NCI-H146 treated with DMSO at 0.1 percent for 48 hours (cell line): ENCODE results near the gene HPN.
A peak's percentile ranks its signal among the peaks of the same experiment; 100 is the strongest.

ENCODE experiments used
- DNase-seq: peaks from one replicate; lab custom pipeline; 2025; ENCODE audit not compliant: unreplicated experiment; lab: John Stamatoyannopoulos, UW

The HPN gene

DNA sequence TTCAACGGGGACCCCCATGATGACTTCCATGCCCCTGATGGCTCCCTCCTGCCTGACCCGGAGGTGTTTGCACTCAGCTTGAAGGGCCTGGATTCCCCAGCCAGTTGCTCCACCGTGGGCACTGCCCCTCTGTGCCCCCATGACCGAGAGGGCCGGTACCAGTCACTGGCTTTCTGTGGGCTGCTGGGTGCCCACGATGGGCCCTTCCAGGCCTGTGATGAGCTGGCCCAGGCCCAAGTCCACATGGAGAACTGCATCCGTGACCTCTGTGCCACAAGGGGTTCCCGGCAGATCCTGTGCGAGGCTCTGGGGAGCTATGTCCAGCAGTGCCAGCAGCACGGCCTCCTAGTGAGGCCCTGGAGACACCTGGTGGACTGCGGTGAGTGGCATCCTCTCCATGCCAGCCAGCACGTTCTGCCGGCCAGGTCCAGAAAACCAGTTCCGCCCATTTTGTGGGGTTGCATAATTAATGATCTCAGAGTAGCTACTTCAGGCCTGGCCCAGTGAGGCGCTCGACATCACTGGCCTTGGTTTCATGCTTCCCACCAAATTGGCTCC lies 39.2 kb downstream of the HPN start:
- no peak for DNase-seq

- no peak for DNase-seq
These were observed 39.7 kb downstream of the HPN start for GRCh38 chr19:35081201-35081600.

DNA sequence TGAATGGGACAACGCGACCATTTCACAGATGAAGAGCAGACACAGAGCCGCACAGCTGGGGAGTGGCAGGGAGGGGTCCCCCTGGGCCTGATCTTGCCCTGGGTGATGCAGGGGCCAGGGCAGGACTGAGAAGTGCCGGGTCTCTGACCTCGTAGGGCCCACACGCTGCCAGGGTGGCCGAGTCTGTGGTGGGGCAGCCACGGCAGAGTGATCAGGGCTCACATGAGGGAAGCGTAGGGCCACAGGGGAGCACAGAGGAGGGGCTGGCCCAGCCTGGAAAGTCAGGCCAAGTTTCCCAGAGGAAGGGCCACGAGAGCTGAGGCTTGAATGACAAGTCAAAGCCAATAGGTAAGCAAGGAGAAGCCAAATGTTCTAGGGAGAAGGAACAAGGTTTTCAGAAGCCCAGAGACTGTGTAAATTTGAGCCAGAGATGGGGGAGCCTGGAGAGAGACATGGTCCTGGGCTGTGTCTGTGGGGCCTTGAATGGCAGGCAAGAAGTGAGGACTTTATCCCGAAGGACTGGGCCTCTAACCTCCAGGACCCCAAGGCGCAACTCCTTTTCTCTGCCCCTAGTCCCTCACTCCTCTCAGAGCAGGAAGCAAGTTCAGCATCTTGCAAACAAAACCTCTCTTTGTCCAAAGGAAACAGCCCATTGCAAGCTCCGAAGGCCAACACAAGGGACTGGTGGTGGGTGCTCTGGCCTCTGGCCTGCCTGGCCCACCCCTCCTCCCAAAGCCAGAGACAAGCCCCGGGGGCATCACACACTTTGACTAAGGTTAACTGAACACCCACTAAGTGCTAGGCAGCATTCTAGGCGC lies 42.4 kb downstream of the HPN start:
- DNase-seq = no peak

DNA sequence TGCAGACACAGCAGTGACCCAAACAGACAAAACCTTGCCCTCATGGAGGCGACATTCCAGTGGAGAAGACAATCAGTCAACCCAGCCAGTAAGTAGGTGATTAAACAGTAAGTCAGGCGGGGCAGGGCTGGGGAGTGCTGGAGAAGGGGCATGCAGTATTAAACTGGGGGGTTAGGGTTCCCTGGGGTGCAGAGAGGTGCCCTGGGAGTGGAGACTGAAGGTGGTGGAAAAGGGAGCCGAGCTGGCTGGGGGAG lies 42.9 kb downstream of the HPN start:
- DNase-seq = no peak

- no peak for DNase-seq
These were observed 44.4 kb downstream of the HPN start for GRCh38 chr19:35085947-35086346.

- no peak for DNase-seq
These were observed 44.9 kb downstream of the HPN start for GRCh38 chr19:35086455-35086854.

DNA sequence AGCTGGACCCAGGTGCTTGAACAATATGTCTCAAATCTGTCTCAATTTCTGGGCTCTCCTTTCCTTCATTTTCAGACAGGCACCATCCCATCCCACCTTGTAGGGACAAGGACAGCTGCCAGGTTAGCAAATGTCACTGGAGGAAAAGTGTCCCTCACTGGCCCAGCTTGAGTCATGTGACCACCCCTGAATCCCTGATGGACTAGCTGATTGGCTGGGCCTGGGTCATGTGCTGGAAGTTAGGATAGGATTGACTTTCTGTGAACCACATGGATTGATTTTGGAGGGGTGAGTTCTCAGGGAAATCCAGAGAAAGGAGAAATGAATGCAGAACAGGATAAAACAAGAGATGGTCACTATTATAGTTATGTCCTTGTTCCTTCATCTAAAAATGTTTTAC lies 45.9 kb downstream of the HPN start:
- DNase-seq = no peak

DNA sequence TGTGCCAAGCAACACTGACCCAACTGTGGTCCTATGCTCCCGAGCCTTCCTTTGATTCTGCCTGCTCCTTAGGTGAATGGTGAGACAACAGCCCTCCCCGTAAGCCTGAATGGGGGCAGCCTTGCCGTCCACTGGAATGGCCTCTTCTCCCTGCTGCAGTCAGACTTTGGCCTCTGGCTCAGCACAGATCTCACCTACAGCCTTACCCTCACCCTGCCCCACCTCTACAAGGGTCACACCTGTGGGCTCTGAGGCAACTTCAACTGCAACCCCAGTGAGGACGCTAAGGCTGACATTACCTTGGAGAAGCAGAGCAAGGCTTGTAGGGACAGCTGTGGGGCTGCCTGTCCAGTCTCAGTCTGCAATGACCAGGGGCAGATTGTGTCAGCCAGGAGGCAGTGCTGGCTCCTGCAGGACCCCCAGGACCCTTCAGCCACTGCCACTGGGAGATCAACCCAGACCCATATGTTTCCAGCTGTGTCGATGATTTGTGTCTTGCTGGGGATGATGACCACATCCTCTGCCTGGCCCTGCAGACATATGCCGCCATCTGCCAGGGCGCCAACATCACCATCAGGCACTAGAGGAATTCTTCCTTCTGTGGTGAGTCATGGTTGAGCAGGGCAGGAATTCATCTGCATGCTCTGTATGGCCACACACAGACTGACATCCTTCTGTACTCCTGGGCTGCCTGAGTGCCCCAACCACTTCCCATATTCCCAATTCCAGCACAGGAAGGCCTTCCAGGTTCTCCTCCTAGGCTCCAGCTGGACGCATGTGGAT lies 46.8 kb downstream of the HPN start:
- no peak for DNase-seq

GRCh38 chr19:35089554-35089953 lies 48.0 kb downstream of the HPN start:
- DNase-seq = no peak

DNA sequence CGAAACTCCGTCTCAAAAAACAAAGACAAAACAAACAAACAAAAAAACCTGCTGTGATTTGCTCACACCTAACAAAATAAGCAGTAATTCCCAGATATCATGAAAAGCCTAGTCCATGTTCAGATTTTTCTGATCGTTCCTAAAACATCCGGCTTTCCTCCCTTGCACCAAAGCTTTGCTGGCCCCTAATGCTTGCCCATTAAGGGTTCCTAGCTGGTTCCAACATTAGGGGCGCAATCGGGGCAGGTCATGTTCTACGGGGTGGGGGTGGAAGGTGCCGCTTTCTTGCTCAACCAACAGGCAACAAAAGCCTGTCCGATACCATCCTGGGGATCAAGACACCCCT lies 48.6 kb downstream of the HPN start:
- DNase-seq = no peak

DNA sequence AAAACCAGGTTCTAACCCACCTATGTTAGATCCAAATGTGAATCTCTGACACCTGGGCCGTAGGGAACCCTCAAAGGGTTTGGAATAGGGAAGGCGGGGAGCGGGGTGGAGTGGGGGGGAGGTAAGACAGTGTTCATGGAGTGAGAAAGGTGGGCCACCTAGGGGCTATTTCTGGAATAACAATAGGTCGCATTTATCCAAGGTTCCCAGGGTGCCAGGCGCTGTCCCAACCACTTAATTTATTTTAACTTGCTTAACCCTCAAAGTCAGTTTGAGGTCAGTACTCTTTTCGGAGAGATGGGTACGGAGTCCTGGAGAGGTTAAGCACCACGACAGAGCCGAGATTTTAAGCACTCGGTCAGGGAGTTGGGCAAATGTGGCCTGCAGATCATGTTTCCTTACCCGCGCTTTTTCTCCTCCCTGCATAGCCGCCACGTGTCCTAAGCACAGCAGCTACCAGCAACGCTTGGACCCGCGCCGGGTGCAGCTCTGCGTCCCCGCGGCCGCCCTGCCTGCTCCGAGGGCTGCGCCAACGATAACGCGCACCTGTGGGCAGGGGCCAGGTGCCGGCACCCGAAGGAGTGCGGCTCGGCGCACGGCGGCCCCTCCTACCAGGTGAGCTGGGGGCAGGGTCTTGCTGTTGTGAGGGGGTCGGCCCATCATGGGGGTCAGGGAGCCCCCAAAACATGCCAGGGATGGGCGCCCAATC lies 49.1 kb downstream of the HPN start:
- DNase-seq = peak; percentile 31

- DNase-seq = no peak
These were observed 51.9 kb downstream of the HPN start for GRCh38 chr19:35093430-35093829.

- DNase-seq = no peak
These were observed 52.6 kb downstream of the HPN start for GRCh38 chr19:35093941-35094647.

DNA sequence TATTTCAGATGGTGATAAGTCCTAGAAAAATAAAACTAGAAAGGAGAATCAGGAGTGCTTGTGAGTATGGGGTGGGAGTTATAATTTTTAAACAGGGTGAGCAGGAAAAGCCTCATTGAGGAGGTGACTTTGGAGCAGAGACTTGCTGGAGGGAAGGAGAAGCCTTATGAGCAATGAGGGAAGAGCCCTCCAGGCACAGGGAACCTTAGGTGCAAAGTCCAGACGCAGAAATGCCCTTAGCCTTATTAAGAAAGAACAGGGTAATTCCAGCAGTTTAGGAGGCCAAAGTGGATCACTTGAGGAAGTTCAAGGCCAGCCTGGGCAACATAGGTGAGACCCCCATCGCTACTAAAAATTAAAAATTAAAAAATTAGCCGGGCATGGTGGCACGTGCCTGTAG lies 53.1 kb downstream of the HPN start:
- no peak for DNase-seq

DNA sequence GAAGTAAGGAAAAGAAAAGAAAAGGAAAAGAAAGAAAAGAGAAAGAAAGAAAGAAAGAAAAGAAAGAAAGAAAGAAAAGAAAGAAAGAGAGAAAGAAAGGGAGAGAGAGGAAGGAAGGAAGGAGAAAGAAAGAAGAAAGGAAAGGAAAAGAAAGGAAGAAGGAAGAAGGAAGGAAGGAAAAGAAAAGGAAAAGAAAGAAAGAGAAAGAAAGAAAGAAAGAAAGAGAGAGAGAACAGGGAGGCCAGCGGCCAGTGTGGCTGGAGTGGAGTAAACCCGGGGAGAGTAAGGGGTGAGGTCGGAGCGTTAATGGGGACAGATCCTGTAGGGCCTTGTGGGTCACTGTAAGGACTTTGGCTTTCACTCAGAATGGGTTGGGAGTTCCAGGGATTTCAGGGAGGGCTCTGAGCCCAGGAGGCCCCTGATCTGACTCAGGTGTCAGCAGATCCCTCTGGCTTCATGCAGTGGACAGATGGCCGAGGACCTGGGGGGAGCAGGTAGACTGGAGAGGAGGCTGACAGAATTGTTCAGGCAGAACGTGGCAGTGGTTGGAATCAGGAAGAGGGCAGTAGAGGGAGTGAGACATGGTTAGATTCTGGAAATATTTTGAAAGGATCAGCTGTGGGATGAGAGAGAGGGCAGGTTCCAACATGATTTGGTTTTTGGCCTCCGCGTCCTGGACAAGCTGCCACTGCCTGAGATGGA lies 54.3 kb downstream of the HPN start:
- DNase-seq = no peak

DNA sequence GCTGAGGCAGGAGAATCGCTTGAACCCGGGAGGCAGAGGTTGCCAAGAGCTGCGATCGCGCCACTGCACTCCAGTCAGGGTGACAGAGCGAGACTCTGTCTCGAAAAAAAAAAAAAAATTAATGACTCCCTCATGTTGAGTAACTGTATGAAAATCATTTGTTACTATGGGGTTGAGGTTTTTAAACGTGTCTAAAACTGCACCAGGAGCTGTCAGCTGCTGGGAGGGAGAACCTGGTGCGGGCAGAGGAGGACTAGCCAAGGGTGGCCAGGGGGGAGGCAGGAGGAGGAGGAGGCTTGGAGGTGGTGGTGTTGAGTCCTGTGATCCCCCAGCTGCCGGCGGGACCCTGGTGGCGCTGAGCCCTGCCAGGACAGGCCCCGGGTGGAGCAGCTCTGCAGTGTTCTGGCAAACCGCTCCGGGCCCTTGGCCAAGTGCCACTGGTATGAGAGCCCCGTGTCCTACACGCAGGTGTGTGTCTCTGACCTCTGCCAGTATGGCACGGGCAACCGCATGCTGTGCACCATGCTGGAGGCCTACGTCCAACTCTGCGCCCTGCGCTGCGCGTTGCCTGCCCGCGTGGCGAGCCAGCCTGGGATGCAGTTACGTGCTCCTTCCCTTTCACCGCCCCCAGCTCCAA lies 57.0 kb downstream of the HPN start:
- no peak for DNase-seq

- no peak for DNase-seq
These were observed 57.8 kb downstream of the HPN start for GRCh38 chr19:35099155-35099896.

DNA sequence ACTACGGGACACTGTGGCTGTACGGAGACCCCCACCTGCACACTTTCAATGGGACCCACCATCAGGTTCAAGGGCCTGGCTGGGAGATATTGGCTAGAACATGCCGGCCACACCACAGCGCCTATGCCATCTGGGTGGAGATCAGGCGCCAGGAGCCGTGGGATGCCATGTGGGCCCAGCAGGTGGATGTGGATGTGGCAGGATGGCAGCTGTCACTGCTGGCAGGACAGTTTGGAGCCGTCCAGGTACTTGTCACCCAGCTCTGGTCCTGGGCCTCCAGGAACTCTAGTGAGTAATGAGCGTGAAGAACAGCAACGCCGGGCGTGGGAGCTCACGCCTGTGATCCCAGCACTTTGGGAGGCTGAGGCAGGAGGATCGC lies 58.4 kb downstream of the HPN start:
- DNase-seq = no peak
